DND-41 (cell line): ENCODE measurements around the gene DPH1.

ENCODE experiments used
- EZH2 ChIP-seq: IDR thresholded peaks from 3 replicates; pipeline ENCODE4 v1.6.1; 2012; ENCODE audit warnings: borderline replicate concordance, low read depth, mild to moderate bottlenecking, moderate library complexity, low read length, inconsistent platforms; ENCODE audit not compliant: severe bottlenecking
- TF ChIP-seq, protein P1 (sequence below): IDR thresholded peaks from 2 replicates; pipeline ENCODE4 v1.5.1; 2012; ENCODE audit warnings: borderline replicate concordance, low read length, moderate library complexity, mild to moderate bottlenecking; ENCODE audit not compliant: poor library complexity, severe bottlenecking; ENCODE audit errors: extremely low read depth

- TF ChIP-seq EZH2, result no peak
- TF ChIP-seq, protein P1, sequence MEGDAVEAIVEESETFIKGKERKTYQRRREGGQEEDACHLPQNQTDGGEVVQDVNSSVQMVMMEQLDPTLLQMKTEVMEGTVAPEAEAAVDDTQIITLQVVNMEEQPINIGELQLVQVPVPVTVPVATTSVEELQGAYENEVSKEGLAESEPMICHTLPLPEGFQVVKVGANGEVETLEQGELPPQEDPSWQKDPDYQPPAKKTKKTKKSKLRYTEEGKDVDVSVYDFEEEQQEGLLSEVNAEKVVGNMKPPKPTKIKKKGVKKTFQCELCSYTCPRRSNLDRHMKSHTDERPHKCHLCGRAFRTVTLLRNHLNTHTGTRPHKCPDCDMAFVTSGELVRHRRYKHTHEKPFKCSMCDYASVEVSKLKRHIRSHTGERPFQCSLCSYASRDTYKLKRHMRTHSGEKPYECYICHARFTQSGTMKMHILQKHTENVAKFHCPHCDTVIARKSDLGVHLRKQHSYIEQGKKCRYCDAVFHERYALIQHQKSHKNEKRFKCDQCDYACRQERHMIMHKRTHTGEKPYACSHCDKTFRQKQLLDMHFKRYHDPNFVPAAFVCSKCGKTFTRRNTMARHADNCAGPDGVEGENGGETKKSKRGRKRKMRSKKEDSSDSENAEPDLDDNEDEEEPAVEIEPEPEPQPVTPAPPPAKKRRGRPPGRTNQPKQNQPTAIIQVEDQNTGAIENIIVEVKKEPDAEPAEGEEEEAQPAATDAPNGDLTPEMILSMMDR, result no peak
Measured at GRCh38 chr17:2082003-2082781, 52.2 kb downstream of the DPH1 start.
